Chondrocyte (in vitro differentiated cells): ENCODE measurements around the gene ING2. TPM values are rescaled to one million over a fixed set of nuclear protein-coding genes. Genes with fewer than 3 reads are reported as not detected.

Experiments
- DNase-seq: peaks from one replicate; pipeline ENCODE4 v3.0.0; 2021; ENCODE audit warnings: mixed read lengths, low spot score
- H3K27ac Mint-ChIP-seq: one replicate; pipeline ENCODE4 v1.8.0; 2021; ENCODE audit warnings: mild to moderate bottlenecking, moderate library complexity, mixed read lengths; ENCODE audit not compliant: unreplicated experiment
- H3K27me3 Mint-ChIP-seq: 2 replicates; pipeline ENCODE4 v1.8.0; 2021; ENCODE audit warnings: low read depth, mixed read lengths
- H3K36me3 Mint-ChIP-seq: 2 replicates; pipeline ENCODE4 v1.8.0; 2021; ENCODE audit warnings: low read depth, mixed read lengths
- H3K4me1 Mint-ChIP-seq: 2 replicates; pipeline ENCODE4 v1.8.0; 2021; ENCODE audit warnings: low read depth, mild to moderate bottlenecking, mixed read lengths
- H3K4me3 Mint-ChIP-seq: one replicate; pipeline ENCODE4 v1.8.0; 2021; ENCODE audit warnings: mild to moderate bottlenecking, moderate library complexity, mixed read lengths; ENCODE audit not compliant: unreplicated experiment
- H3K9me3 Mint-ChIP-seq: 2 replicates; pipeline ENCODE4 v1.8.0; 2021; ENCODE audit warnings: low read depth, mixed read lengths
- total RNA-seq: library from RNA; stranded (reverse); gene quantifications from 3 replicates; pipeline ENCODE4 v1.2.1, GENCODE V29; 2021
- TF ChIP-seq, protein P1 (sequence below): fragments of 200-600 bp; sonication (generic); IDR thresholded peaks from 2 replicates; pipeline ENCODE4 v1.5.0; 2021; ENCODE audit warnings: antibody characterized with exemption, mild to moderate bottlenecking, moderate library complexity

The ING2 gene
- total RNA-seq, 1 donor from 2014 or later = 10.3 TPM

- H3K4me3 Mint-ChIP-seq = no peak overlapping the region
- H3K27me3 Mint-ChIP-seq = peaks cover 5% of the 10 kb centered on the region
- H3K9me3 Mint-ChIP-seq = no peaks in the 10 kb centered on the region
- no peaks in the 10 kb centered on the region for H3K4me1 Mint-ChIP-seq
- no peak for DNase-seq
- no peaks in the 10 kb centered on the region for H3K36me3 Mint-ChIP-seq
- TF ChIP-seq, protein P1, sequence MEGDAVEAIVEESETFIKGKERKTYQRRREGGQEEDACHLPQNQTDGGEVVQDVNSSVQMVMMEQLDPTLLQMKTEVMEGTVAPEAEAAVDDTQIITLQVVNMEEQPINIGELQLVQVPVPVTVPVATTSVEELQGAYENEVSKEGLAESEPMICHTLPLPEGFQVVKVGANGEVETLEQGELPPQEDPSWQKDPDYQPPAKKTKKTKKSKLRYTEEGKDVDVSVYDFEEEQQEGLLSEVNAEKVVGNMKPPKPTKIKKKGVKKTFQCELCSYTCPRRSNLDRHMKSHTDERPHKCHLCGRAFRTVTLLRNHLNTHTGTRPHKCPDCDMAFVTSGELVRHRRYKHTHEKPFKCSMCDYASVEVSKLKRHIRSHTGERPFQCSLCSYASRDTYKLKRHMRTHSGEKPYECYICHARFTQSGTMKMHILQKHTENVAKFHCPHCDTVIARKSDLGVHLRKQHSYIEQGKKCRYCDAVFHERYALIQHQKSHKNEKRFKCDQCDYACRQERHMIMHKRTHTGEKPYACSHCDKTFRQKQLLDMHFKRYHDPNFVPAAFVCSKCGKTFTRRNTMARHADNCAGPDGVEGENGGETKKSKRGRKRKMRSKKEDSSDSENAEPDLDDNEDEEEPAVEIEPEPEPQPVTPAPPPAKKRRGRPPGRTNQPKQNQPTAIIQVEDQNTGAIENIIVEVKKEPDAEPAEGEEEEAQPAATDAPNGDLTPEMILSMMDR = no peak
- H3K27ac Mint-ChIP-seq = no peak overlapping the region
These were observed 49.5 kb downstream of the ING2 start for GRCh38 chr4:183554346-183554686.

DNA sequence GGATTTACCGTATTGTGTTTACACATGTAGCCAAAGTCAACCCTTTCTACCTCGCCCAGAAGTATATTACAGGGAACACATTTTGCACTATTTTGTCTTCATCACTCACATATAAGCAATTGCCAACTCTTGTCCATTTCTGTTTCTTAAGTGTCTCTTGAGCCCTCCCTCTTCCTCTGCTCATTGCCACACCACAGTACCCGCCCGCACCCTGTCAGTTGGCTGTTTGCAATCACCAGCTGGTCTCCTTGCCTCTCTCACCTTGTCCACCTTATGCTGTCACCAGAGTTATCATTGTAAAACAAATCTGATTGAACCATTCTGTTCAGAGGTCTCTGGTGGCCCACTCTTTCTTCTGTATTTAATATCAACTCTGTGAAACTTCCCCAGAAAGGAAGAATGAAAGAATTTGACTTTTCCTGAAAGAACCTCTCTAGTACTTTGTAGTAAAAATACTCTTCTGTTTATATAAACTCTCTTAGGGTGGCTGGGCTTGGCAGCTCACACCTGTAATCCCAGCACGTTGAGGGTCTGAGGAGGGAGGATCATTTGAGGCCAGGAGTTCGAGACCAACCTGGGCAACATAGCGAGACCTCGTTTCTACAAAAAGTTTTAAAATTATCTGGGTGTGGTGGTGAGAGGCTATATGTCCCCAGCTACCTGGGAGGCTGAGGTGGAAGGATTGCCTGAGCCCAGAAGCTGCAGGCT lies 50.2 kb downstream of the ING2 start:
- Mint-ChIP-seq H3K27ac (no peak overlapping the region), H3K4me3 (no peak overlapping the region), H3K4me1 (no peaks in the 10 kb centered on the region), H3K27me3 (peaks cover 5% of the 10 kb centered on the region), H3K9me3 (no peaks in the 10 kb centered on the region), H3K36me3 (no peaks in the 10 kb centered on the region)
- DNase-seq = no peak
- TF ChIP-seq, protein P1 = no peak

DNA sequence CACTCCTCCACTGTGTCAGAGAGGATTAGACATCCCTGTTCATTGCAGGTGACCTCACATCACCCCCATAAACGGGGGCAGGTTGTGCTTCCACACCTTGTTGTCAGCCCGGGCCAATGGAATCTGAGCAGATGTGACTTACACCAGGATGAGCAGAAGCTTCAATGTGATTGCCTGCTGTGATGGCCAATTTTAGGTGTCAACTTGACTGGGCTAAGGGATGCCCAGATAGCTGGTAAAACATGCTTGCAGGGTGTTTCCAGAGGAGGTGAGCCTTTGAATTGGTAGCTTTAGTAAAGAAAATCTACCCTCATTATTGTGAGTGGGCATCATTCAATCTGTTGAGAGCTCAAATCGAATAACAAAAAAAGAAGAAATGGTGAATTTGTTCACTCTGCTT lies 52.1 kb downstream of the ING2 start:
- Mint-ChIP-seq H3K27me3 (peaks cover 5% of the 10 kb centered on the region), H3K4me3 (no peak overlapping the region), H3K36me3 (no peaks in the 10 kb centered on the region), H3K27ac (no peak overlapping the region), H3K9me3 (no peaks in the 10 kb centered on the region), H3K4me1 (no peaks in the 10 kb centered on the region)
- no peak for DNase-seq
- TF ChIP-seq, protein P1 = no peak

- H3K4me1 Mint-ChIP-seq = no peaks in the 10 kb centered on the region
- no peaks in the 10 kb centered on the region for H3K36me3 Mint-ChIP-seq
- no peak overlapping the region for H3K27ac Mint-ChIP-seq
- no peak for DNase-seq
- H3K9me3 Mint-ChIP-seq = no peaks in the 10 kb centered on the region
- H3K27me3 Mint-ChIP-seq = peaks cover 5% of the 10 kb centered on the region
- TF ChIP-seq, protein P1 = no peak
- H3K4me3 Mint-ChIP-seq = no peak overlapping the region
These were observed 52.8 kb downstream of the ING2 start for GRCh38 chr4:183557611-183558010.

- Mint-ChIP-seq H3K27ac (no peak overlapping the region), H3K4me1 (no peaks in the 10 kb centered on the region), H3K4me3 (no peak overlapping the region), H3K9me3 (no peaks in the 10 kb centered on the region), H3K27me3 (peaks cover 5% of the 10 kb centered on the region), H3K36me3 (no peaks in the 10 kb centered on the region)
- TF ChIP-seq, protein P1 = no peak
- no peak for DNase-seq
These were observed 54.0 kb downstream of the ING2 start for GRCh38 chr4:183558873-183559272.
